HepG2 (cell line): ENCODE results near the gene QRICH2. TPM values are rescaled to one million over a fixed set of nuclear protein-coding genes. Genes with fewer than 3 reads are reported as not detected.
A peak's percentile ranks its signal among the peaks of the same experiment; 100 is the strongest.

ENCODE experiments used
- ARID5B ChIP-seq: IDR thresholded peaks from 2 replicates; pipeline ENCODE4 v1.4.0; 2020; ENCODE audit warnings: mild to moderate bottlenecking, missing genetic modification reagents
- GABPB1 ChIP-seq: IDR thresholded peaks from 2 replicates; pipeline ENCODE4 v1.6.1; 2016; ENCODE audit warnings: mild to moderate bottlenecking, missing genetic modification reagents, moderate library complexity, missing compliant biosample characterization
- ISL2 ChIP-seq: sonication (generic); formaldehyde crosslinking; IDR thresholded peaks from 2 replicates; pipeline ENCODE4 v1.5.0; 2020; ENCODE audit warnings: missing genetic modification reagents
- KMT2B ChIP-seq: IDR thresholded peaks from 2 replicates; pipeline ENCODE4 v1.6.1; 2016; ENCODE audit warnings: missing genetic modification reagents, missing compliant biosample characterization
- MXI1 ChIP-seq: IDR thresholded peaks from 3 replicates; pipeline ENCODE4 v1.6.1; 2012; ENCODE audit warnings: low read depth, low read length, inconsistent platforms, borderline replicate concordance
- NCOA5 ChIP-seq: sonication (generic); formaldehyde crosslinking; IDR thresholded peaks from 2 replicates; pipeline ENCODE4 v1.4.0; 2020; ENCODE audit warnings: missing genetic modification reagents
- SUZ12 ChIP-seq: fragments of 150-350 bp; IDR thresholded peaks from 2 replicates; pipeline ENCODE4 v1.6.1; 2014; ENCODE audit warnings: low read depth, low read length
- ZNF136 ChIP-seq: sonication (generic); formaldehyde crosslinking; IDR thresholded peaks from 2 replicates; pipeline ENCODE4 v1.8.1; 2022; ENCODE audit warnings: low read depth, mild to moderate bottlenecking, moderate library complexity, missing genetic modification reagents
- ZNF296 ChIP-seq: sonication (generic); formaldehyde crosslinking; conservative IDR thresholded peaks from 2 replicates; pipeline ENCODE4 v1.5.0; 2020; ENCODE audit warnings: mild to moderate bottlenecking, missing genetic modification reagents
- ZNF737 ChIP-seq: sonication (generic); formaldehyde crosslinking; IDR thresholded peaks from 2 replicates; pipeline ENCODE4 v1.5.0; 2020; ENCODE audit warnings: missing genetic modification reagents, mild to moderate bottlenecking, borderline replicate concordance
- ZNF850 ChIP-seq: sonication (generic); formaldehyde crosslinking; conservative IDR thresholded peaks from 2 replicates; pipeline ENCODE4 v1.9.0; 2021; ENCODE audit warnings: mild to moderate bottlenecking, missing genetic modification reagents
- polyA plus RNA-seq, 8 experiments: library from polyadenylated mRNA; depleted of rRNA in 3 of 8; stranded (reverse) in 7 of 8; unstranded in 1 of 8; fragments of >200 nt; fragmentation: Illumina TruSeq in 4 of 8; extraction: Trizol in 4 of 8; gene quantifications; 2 replicates each; pipeline versions ENCODE4 v1.2.1 to v1.2.3, GENCODE V29; 2011 to 2016; ENCODE audit warnings: low read depth in 4 of 8, missing spikeins in 1 of 8, mixed read lengths in 1 of 8; ENCODE audit not compliant: insufficient read depth in 1 of 8
- total RNA-seq, 5 experiments: library from RNA; depleted of rRNA; stranded (reverse); fragments of >200 nt; fragmentation: Illumina TruSeq; extraction: Trizol; gene quantifications; 2 replicates each; pipeline ENCODE4 v1.2.3, GENCODE V29; 2016; ENCODE audit warnings: low read depth in 1 of 5
- TF ChIP-seq, protein P1 (sequence below), 2 experiments: fragments of 450-650 bp in 1 of 2; sonication (generic) in 1 of 2; formaldehyde crosslinking in 1 of 2; IDR thresholded peaks; 2 replicates each; pipeline versions ENCODE4 v1.6.1 to v1.8.0; 2016 to 2022; ENCODE audit warnings: antibody characterized with exemption in 1 of 2, mild to moderate bottlenecking in 1 of 2, missing genetic modification reagents in 1 of 2
- TF ChIP-seq, protein P2 (sequence below): sonication (generic); formaldehyde crosslinking; IDR thresholded peaks from 2 replicates; pipeline ENCODE4 v1.8.1; 2022; ENCODE audit warnings: low read depth, mild to moderate bottlenecking, missing genetic modification reagents

Gene QRICH2
- total and polyA plus RNA-seq, 2 of the 13 experiments (the other 11 are each of a cell fraction or from before 2014, with no cell fraction given): 3.7 to 5.7 TPM

GRCh38 chr17:76265624-76266243 is 42.3 kb downstream of the QRICH2 start (continued):
- TF ChIP-seq ARID5B (CRISPR knock-in tag) (no peak), KMT2B (CRISPR knock-in tag) (no peak), ZNF296 (CRISPR knock-in tag) (no peak), GABPB1 (CRISPR knock-in tag) (peak; percentile 65; the same call in 1 of the 2 replicates), ISL2 (CRISPR knock-in tag) (no peak), ZNF136 (CRISPR knock-in tag) (no peak), ZNF737 (no peak), SUZ12 (no peak), ZNF850 (CRISPR knock-in tag) (no peak), MXI1 (peak; percentile 95; the same call in 2 of the 3 replicates), NCOA5 (CRISPR knock-in tag) (no peak)
- TF ChIP-seq, protein P1, sequence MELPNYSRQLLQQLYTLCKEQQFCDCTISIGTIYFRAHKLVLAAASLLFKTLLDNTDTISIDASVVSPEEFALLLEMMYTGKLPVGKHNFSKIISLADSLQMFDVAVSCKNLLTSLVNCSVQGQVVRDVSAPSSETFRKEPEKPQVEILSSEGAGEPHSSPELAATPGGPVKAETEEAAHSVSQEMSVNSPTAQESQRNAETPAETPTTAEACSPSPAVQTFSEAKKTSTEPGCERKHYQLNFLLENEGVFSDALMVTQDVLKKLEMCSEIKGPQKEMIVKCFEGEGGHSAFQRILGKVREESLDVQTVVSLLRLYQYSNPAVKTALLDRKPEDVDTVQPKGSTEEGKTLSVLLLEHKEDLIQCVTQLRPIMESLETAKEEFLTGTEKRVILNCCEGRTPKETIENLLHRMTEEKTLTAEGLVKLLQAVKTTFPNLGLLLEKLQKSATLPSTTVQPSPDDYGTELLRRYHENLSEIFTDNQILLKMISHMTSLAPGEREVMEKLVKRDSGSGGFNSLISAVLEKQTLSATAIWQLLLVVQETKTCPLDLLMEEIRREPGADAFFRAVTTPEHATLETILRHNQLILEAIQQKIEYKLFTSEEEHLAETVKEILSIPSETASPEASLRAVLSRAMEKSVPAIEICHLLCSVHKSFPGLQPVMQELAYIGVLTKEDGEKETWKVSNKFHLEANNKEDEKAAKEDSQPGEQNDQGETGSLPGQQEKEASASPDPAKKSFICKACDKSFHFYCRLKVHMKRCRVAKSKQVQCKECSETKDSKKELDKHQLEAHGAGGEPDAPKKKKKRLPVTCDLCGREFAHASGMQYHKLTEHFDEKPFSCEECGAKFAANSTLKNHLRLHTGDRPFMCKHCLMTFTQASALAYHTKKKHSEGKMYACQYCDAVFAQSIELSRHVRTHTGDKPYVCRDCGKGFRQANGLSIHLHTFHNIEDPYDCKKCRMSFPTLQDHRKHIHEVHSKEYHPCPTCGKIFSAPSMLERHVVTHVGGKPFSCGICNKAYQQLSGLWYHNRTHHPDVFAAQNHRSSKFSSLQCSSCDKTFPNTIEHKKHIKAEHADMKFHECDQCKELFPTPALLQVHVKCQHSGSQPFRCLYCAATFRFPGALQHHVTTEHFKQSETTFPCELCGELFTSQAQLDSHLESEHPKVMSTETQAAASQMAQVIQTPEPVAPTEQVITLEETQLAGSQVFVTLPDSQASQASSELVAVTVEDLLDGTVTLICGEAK (IDR thresholded peaks at IDR 0.05): no peak
- TF ChIP-seq, protein P1 (CRISPR knock-in tag; IDR thresholded peaks at IDR 0.05): peak; percentile 34; the same call in 1 of the 2 replicates
- TF ChIP-seq, protein P2, sequence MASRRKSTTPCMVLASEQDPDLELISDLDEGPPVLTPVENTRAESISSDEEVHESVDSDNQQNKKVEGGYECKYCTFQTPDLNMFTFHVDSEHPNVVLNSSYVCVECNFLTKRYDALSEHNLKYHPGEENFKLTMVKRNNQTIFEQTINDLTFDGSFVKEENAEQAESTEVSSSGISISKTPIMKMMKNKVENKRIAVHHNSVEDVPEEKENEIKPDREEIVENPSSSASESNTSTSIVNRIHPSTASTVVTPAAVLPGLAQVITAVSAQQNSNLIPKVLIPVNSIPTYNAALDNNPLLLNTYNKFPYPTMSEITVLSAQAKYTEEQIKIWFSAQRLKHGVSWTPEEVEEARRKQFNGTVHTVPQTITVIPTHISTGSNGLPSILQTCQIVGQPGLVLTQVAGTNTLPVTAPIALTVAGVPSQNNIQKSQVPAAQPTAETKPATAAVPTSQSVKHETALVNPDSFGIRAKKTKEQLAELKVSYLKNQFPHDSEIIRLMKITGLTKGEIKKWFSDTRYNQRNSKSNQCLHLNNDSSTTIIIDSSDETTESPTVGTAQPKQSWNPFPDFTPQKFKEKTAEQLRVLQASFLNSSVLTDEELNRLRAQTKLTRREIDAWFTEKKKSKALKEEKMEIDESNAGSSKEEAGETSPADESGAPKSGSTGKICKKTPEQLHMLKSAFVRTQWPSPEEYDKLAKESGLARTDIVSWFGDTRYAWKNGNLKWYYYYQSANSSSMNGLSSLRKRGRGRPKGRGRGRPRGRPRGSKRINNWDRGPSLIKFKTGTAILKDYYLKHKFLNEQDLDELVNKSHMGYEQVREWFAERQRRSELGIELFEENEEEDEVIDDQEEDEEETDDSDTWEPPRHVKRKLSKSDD (CRISPR knock-in tag): 0 out of 2 replicates have a peak, but pooled peaks have one; percentile 42
